GM19351 (cell line): ENCODE results near the gene NKD2.
"Not testable (repeated sequence)": the region's sequence is repeated elsewhere in the genome, so short reads cannot be mapped to it uniquely, and the experiment has no call there.

Experiments used
- ATAC-seq: cut with Tn5 transposase; IDR thresholded peaks from one replicate; pipeline ENCODE4 v1.9.1; 2021; ENCODE audit warnings: mild to moderate bottlenecking, moderate library complexity; ENCODE audit not compliant: unreplicated experiment

NKD2 gene

DNA sequence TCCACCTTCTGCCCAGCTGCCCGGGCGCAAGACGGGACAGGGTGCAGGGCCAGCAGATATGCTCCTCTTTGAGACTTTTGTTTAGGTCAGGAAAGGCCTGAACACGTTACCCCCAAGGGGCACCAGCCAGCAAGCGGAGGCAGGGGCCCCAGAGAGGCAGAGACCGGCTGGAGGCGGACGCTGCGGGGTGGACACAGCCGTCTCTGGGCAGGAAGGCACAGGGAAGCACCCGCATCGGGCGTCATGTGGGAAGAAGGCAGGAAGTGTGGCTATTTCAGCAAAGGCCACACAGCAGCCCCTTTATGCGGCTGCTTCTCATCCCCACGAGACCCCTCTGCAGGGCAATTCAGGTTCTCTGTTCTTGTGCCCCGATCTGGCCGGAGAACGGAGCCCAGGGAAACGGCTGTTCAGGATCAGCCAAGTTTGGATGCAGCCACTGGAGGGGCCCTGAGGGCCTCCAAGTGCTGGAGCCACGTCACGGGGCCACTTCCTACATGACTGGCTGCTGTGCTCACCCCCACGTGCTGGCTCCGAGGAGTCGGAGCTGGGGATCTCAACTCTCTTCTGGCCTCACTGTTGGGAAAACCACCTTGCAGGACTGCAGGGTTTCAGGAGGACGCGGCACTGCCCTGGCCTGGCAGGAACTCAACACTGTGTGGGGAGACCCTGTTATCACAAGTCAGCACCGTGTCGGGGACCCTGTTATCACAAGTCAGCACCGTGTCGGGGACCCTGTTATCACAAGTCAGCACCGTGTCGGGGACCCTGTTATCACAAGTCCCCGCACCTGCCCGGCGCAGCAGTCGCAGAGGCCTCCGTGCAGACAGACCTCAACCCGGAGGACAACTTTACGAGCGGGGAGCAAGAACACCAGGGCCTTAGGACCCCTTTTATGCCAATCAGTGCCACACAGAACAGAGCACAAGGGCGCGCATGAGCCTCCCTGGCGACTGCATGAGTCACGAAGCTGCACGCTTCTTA, 58.8 kb downstream of the NKD2 start:
- ATAC-seq, result no peak

DNA sequence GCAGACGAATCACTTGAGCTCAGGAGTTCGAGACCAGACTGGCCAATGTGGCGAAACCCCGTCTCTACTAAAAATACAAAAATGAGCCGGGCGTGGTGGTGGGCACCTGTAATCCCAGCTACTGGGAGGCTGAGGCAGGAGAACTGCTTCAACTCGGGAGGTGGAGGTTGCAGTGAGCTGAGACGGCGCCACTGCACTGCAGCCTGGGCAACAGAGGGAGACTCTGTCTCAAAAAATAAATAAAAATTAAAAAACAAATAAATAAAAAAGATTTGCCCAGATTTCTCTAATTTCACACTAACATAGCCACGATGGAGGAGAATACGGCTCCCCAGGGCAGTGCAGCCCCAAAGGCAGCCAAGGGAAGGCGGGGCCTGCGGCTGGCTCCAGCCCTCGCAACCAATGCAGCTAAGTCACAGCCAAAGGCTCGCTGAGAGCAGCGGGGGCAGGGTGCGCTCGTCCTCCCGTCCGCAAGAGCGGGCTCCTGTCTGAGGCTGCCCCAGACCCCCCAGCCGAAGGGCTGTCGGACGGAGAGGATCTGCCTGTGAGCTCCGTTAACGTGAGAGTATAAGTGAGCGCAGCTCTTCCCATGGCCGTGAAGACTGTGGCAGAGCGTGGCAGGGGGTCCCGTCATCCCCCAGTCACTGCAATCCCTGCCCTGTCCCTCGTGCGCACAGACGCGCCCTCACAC, 59.7 kb downstream of the NKD2 start:
- ATAC-seq, result no peak

DNA sequence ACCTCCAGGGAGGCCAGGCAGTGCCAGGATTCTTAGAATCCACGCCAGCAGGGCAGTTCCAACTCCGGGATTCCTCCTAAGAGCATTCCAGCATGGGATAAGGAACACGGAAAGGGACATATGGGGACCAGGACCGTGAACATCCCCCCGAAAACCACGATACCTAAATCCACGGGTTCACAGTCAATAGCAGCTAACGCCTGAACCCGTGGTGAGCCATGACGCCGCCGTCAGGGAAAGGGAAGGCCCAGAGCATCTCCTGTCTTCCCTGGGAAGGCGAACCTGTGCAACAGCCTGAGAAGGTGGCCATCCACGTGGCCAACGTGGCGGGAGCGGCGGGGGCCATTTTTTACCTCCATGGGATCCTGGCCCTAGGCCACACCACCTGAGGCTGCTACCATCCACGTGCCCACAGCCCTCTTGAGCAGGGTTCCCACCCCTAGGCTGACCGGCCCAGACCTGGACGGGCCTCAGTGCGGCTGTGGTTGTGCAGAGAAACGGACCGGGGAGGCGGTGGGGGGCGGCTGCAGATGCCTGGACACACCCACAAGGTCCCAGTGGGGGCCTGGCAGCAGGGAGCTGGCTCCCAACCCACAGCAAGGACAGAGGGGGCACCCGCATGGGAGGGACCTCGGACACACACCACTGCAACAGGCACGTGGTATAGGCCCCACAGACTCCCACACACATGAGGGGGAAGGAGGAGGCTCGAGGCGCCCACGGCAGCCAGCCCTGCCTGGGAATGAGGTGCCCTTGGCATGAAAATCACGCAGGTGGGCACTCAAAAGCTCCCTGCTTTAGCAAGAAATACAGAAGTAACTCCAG, 60.5 kb downstream of the NKD2 start:
- no peak for ATAC-seq

DNA sequence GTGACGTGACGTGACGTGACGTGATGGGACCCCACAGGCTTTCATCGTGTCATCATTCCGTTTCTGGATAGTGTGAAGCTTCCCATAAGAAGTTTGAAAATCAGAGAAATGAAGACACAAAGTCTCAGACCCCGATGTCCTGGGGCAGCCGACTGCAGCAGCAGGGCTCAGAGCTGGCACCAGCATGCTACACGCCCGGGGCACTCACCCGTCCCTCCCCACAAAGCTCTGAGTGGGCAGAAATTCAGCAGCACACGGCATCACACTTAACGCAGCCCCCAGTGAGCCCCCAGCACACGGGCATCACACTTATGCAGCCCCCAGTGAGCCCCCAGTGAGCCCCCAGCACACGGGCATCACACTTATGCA, 61.1 kb downstream of the NKD2 start:
- ATAC-seq, result no peak

GRCh38 chr5:1073239-1074102, 64.9 kb downstream of the NKD2 start:
- ATAC-seq, result no peak

DNA sequence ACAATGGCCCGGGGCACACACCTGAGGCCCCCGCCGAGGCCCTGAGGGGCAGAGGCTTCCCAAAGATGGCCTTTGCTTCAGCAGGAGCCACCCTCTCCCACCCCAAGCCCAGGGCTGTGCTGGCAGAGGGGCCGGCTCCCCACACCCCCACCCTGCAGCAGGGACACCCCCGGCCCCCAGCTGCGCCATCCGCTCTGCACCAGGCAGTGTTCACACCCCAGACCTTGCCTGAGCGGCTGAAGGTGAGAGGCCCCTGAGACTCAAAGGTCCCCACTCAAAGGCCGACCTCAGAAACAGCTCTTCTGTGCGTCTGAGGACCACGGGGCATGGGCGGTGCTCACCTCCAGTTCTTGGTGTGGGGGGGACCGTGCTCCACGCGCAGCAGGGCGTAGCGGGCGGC, 65.6 kb downstream of the NKD2 start:
- no peak for ATAC-seq

- ATAC-seq, result no peak
Observed at GRCh38 chr5:1074816-1075554, 66.4 kb downstream of the NKD2 start.

- no peak for ATAC-seq
Observed at GRCh38 chr5:1075555-1075881, 66.9 kb downstream of the NKD2 start.

GRCh38 chr5:1075931-1076330, 67.3 kb downstream of the NKD2 start:
- no peak for ATAC-seq

- no peak for ATAC-seq
Observed at GRCh38 chr5:1076406-1076805, 67.8 kb downstream of the NKD2 start.

DNA sequence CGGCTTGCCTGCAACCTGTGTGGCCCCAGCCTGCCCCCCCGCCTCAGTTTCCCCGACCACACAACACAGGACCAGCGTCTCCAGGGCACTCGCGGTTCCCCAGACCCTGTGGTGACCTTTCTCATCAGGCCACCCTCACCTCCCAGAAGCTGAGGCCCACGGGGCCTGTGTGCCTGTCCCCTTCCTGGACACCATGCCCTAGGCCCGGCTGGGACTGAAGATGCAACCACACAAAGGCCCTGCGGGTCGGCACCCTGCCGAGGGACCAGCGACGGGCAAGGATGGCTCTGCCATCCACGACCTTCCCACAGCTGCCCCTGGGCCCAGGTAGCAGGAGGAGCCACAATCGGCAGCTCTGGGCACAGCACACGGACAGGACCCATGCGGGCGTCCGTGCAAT, 68.4 kb downstream of the NKD2 start:
- ATAC-seq, result no peak

DNA sequence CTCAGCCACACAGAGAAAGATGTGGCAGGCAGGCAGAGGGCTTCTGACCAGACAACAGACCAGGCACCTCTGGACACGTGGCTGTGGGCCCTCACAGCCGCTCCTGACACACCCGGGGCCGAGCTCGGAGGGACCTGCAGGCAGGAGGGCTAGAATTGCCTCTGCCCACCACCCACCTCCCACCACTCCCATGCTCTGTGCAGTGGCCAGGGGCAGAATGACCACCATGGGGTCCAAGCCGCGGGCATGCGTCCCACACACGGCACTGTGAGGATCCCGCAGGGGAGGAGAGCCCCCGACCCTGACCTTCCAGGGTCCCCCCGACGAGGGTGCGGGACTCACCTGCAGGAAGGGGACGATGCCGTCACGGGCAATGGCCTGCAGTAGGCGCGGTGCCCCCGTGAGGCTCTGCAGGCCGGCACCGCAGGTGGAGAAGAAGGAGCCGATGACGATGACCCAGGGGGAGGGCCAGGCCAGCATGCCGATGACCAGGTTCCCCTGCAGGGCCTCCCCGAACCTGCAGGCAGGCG, 69.0 kb downstream of the NKD2 start:
- no peak for ATAC-seq

DNA sequence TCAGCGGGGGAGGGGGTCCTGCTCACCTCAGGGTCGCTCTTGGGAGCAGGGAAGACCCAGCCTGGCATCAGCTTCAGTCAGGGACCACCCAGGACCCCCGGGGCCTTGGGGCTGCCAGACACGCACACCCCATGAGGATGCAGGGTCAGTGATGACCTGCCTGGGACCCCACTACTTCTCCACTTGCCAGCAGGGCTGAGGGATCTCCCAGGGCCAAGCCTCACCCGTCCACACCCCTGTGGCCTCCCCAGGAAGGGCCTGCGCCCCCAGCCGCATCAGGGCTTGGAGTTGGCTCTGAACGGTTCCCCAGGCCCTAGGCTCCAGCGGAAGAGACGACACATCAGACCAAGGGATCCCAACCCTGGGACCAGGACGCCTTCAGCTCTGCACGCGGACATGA, 69.6 kb downstream of the NKD2 start:
- no peak for ATAC-seq

DNA sequence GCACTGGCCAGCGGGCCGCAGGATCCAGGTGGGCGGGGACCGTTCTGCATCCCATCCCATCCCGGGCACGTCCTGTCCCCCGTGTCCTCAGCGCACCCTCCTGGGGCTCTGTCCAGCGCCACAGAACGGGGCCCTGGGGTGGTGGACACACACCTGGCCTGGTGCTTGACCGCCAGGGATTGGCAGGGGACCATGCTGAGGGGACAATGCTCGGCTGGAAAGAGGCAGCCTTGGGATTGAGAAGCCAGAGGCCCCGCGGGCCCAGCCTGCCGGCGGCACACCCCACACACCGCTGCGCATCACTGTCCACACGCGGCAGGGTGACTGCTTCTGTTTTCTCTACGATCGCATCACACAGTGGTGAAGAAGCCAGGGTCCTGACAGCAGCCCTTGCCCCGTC, 70.2 kb downstream of the NKD2 start:
- ATAC-seq, result no peak

DNA sequence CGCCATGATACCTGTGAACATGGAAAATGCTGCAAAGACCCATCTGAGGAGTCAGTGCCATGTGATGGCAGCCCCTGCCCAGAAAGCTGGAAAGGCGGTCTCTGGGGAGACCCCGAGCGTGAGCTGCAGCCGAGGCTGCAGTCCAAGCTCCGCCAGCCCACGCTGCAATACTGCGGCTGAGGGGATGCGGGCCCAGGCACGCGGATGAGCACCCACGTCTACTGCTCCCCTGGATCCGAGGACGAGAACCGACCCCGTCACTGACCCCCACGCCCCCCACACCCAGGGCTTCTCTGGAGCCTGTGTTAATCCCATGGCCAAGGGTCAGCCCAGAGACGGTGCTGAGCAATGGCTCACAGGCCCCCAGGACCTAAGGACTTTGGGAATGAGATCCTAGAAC, 70.9 kb downstream of the NKD2 start:
- ATAC-seq, result no peak

DNA sequence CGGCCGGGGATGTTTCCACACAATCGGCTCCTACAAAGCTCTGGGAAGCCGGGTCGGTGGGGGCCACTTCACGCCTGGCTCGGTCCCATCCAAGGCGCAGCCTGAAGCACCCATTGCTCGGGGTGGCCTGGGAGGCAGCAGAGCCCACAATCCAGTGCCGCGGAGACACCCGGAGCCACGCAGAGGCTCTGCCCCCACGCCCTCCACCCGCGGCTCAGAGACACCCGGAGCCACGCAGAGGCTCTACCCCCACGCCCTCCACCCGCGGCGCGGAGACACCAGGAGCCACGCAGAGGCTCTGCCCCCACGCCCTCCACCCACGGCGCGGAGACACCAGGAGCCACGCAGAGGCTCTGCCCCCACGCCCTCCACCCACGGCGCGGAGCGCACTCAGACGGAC, 71.4 kb downstream of the NKD2 start:
- ATAC-seq, result no peak

GRCh38 chr5:1080432-1080831, 71.8 kb downstream of the NKD2 start:
- ATAC-seq, result no peak

DNA sequence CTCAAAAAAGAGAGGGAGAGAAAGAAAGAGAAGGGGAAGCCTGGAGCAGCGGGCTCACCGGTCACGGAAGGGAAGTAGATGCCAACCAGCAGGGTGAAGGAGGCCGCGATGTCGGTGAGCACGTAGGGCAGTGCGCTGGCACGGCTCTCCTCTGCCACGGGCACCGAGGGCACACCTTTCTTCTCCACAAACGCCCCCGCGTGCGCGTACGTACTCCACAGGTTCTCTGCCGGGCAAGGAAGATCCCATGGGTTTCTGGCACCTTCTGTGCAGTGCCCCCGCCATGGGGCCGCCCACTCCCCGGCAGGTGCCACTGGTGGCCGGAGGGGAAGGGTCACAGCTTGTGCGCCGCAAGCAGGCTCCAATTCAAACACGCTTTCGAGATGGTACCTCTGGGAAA, 72.9 kb downstream of the NKD2 start:
- no peak for ATAC-seq

DNA sequence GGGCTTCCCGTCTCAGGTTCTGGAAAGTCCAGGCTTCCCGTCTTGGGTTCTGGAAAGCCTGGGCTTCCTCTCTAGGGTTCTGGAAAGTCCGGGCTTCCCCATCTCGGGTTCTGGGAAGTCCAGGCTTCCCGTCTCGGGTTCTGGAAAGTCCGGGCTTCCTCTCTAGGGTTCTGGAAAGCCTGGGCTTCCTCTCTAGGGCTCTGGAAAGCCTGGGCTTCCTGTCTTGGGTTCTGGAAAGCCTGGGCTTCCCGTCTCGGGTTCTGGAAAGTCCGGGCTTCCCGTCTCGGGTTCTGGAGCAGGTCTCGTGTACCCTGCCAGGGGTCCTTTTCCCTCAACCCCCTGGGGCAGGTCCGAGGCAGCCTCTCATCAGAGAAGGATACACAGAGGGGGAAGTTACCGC, 74.4 kb downstream of the NKD2 start:
- ATAC-seq, result not testable (repeated sequence)
